ENCODE measurements around the gene HERPUD1. TPM values are rescaled to one million over a fixed set of nuclear protein-coding genes. Genes with fewer than 3 reads are reported as not detected.

HERPUD1 gene
- polyA plus RNA-seq, 1 of the 3 experiments (the other 2 are of a cell fraction), result 46.3 TPM

DNA sequence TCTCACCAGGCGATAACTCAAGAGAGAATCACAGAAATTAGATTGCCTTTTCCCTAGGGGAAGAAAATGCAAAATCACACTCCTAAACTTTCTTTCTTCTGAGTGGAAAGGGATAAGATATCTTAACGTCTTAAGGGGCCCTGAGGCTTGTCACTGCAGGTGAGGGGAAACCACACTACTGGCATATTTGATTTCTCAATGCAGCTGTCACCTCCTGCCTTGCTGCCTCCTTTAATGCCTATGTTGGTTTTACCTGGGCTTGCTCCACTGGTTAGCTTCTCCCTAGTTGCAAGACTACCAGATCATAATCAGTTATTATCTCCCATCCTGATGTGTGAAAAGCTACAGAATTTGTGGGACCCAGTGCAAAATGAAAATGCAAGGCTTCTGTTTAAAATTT lies 4.5 kb upstream of the HERPUD1 start:
- no peaks in the 10 kb centered on the region for H4K20me1 ChIP-seq (ENCODE audit: insufficient read depth)
- no peaks in the 10 kb centered on the region for H3K9me3 ChIP-seq
- H3K79me2 ChIP-seq (ENCODE audit: insufficient read depth), result peaks cover 5% of the 10 kb centered on the region
- ChIA-PET CTCF (interaction anchor here (1.2 to 1.4 kb wide), 2 partner anchors 58 to 60 kb away, joined by 3 read pairs; no protein-coding TSS in a partner anchor), POLR2A (no interaction called here)
- no peak overlapping the region for H3K4me2 ChIP-seq
- H3K27me3 ChIP-seq (ENCODE audit: insufficient read depth), result no peaks in the 10 kb centered on the region
- H2AFZ ChIP-seq (ENCODE audit: low read depth), result no peak overlapping the region
- no peak overlapping the region for H3K4me3 ChIP-seq (ENCODE audit: low read depth in 2 of 2, low read length in 1 of 2)
- no peaks in the 10 kb centered on the region for H3F3A ChIP-seq (replicated peaks; ENCODE audit: insufficient read depth)
- TF ChIP-seq FOXM1 (IDR thresholded peaks at IDR 0.05; ENCODE audit: low read depth) (no peak), SIN3A (IDR thresholded peaks at IDR 0.05; ENCODE audit: borderline replicate concordance, low read depth, low read length) (no peak), TAF1 (IDR thresholded peaks at IDR 0.05; ENCODE audit: borderline replicate concordance, low read depth, low read length) (no peak), GATA2 (CRISPR knock-in tag; IDR thresholded peaks at IDR 0.05) (no peak), RCOR1 (IDR thresholded peaks at IDR 0.05; ENCODE audit: low read length) (no peak), RAD21 (IDR thresholded peaks at IDR 0.05; ENCODE audit: low read length) (no peak), JUND (IDR thresholded peaks at IDR 0.05) (no peak), FOXJ3 (CRISPR knock-in tag; IDR thresholded peaks at IDR 0.05) (no peak), FOSL2 (IDR thresholded peaks at IDR 0.05; ENCODE audit: borderline replicate concordance, low read depth) (no peak), RFX5 (IDR thresholded peaks at IDR 0.05; ENCODE audit: low read length) (no peak), CHD2 (IDR thresholded peaks at IDR 0.05; ENCODE audit: low read length, partially characterized antibody) (no peak)
- TF ChIP-seq, protein P1, sequence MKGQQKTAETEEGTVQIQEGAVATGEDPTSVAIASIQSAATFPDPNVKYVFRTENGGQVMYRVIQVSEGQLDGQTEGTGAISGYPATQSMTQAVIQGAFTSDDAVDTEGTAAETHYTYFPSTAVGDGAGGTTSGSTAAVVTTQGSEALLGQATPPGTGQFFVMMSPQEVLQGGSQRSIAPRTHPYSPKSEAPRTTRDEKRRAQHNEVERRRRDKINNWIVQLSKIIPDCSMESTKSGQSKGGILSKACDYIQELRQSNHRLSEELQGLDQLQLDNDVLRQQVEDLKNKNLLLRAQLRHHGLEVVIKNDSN (IDR thresholded peaks at IDR 0.05; ENCODE audit: borderline replicate concordance, low read depth), result no peak
- TF ChIP-seq, protein P2, sequence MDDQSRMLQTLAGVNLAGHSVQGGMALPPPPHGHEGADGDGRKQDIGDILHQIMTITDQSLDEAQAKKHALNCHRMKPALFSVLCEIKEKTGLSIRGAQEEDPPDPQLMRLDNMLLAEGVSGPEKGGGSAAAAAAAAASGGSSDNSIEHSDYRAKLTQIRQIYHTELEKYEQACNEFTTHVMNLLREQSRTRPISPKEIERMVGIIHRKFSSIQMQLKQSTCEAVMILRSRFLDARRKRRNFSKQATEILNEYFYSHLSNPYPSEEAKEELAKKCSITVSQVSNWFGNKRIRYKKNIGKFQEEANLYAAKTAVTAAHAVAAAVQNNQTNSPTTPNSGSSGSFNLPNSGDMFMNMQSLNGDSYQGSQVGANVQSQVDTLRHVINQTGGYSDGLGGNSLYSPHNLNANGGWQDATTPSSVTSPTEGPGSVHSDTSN (IDR thresholded peaks at IDR 0.05), result no peak
- TF ChIP-seq, protein P3, sequence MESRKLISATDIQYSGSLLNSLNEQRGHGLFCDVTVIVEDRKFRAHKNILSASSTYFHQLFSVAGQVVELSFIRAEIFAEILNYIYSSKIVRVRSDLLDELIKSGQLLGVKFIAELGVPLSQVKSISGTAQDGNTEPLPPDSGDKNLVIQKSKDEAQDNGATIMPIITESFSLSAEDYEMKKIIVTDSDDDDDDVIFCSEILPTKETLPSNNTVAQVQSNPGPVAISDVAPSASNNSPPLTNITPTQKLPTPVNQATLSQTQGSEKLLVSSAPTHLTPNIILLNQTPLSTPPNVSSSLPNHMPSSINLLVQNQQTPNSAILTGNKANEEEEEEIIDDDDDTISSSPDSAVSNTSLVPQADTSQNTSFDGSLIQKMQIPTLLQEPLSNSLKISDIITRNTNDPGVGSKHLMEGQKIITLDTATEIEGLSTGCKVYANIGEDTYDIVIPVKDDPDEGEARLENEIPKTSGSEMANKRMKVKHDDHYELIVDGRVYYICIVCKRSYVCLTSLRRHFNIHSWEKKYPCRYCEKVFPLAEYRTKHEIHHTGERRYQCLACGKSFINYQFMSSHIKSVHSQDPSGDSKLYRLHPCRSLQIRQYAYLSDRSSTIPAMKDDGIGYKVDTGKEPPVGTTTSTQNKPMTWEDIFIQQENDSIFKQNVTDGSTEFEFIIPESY (IDR thresholded peaks at IDR 0.05; ENCODE audit: borderline replicate concordance, low read depth), result no peak
- H3K9me2 ChIP-seq, result no peaks in the 10 kb centered on the region
- H3K27ac ChIP-seq (ENCODE audit: low read depth in 2 of 2, low read length in 1 of 2), result no peak overlapping the region
- 67% methylated on average over 2 of the region's 2 CpGs for WGBS (ENCODE audit: low lambda C conversion rate)
- no peaks in the 10 kb centered on the region for H3K36me3 ChIP-seq (replicated peaks in 1 of 2; ENCODE audit: control insufficient read depth in 1 of 2, insufficient read depth in 2 of 2, low read length in 1 of 2)
- DNase-seq, result no peak
- H3K4me1 ChIP-seq (ENCODE audit: control insufficient read depth in 1 of 2, insufficient read depth in 2 of 2, low read depth in 1 of 2, low read length in 1 of 2), result peaks cover 4 to 12% of the 10 kb centered on the region in 2 experiments; a peak in 3 of 4 replicates
- H3K9ac ChIP-seq, result no peak overlapping the region

DNA sequence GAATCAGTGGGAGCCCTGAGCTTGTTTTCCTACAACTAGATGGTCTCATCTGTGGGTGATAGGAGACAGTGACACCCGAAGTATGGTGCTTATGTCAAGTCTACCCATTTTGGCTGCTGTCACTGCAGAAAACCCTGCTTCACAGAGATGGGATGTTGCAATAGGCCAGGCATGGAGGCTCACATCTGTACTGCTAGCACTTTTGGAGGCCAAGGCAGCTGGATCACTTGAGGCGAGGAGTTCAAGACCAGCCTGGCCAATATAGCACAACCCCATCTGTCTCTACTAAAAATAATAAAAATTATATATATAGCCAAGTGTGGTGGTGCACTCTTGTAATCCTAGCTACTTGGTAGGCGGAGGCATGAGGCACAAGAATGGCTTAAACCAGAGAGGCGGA lies 2.3 kb upstream of the HERPUD1 start:
- peaks cover 4 to 25% of the 10 kb centered on the region in 2 experiments; a peak in 3 of 4 replicates for H3K4me1 ChIP-seq (ENCODE audit: control insufficient read depth in 1 of 2, insufficient read depth in 2 of 2, low read depth in 1 of 2, low read length in 1 of 2)
- H3K36me3 ChIP-seq (replicated peaks in 1 of 2; ENCODE audit: control insufficient read depth in 1 of 2, insufficient read depth in 2 of 2, low read length in 1 of 2), result peaks cover 2 to 6% of the 10 kb centered on the region in 2 experiments
- no peak overlapping the region for H3K4me2 ChIP-seq
- H3K9me3 ChIP-seq, result no peaks in the 10 kb centered on the region
- H3K9me2 ChIP-seq, result no peaks in the 10 kb centered on the region
- DNase-seq, result no peak
- H3K27me3 ChIP-seq (ENCODE audit: insufficient read depth), result no peaks in the 10 kb centered on the region
- H4K20me1 ChIP-seq (ENCODE audit: insufficient read depth), result peaks cover 18% of the 10 kb centered on the region
- no peak overlapping the region for H2AFZ ChIP-seq (ENCODE audit: low read depth)
- CTCF ChIA-PET, result interaction anchor here (0.8 to 1.4 kb wide), 2 partner anchors 51 to 54 kb away, joined by 3 to 4 read pairs; no protein-coding TSS in a partner anchor
- no peak overlapping the region for H3K9ac ChIP-seq
- no peak overlapping the region for H3K27ac ChIP-seq (ENCODE audit: low read depth in 2 of 2, low read length in 1 of 2)
- no peaks in the 10 kb centered on the region for H3F3A ChIP-seq (replicated peaks; ENCODE audit: insufficient read depth)
- 98% methylated on average over 4 of the region's 4 CpGs for WGBS (ENCODE audit: low lambda C conversion rate)
- POLR2A ChIA-PET, result interaction anchor here (5.8 kb wide), 1 partner anchor 54 kb away, joined by 43 read pairs; no protein-coding TSS in a partner anchor
- no peak overlapping the region for H3K4me3 ChIP-seq (ENCODE audit: low read depth in 2 of 2, low read length in 1 of 2)
- H3K79me2 ChIP-seq (ENCODE audit: insufficient read depth), result peaks cover 26% of the 10 kb centered on the region
- TF ChIP-seq, protein P4, sequence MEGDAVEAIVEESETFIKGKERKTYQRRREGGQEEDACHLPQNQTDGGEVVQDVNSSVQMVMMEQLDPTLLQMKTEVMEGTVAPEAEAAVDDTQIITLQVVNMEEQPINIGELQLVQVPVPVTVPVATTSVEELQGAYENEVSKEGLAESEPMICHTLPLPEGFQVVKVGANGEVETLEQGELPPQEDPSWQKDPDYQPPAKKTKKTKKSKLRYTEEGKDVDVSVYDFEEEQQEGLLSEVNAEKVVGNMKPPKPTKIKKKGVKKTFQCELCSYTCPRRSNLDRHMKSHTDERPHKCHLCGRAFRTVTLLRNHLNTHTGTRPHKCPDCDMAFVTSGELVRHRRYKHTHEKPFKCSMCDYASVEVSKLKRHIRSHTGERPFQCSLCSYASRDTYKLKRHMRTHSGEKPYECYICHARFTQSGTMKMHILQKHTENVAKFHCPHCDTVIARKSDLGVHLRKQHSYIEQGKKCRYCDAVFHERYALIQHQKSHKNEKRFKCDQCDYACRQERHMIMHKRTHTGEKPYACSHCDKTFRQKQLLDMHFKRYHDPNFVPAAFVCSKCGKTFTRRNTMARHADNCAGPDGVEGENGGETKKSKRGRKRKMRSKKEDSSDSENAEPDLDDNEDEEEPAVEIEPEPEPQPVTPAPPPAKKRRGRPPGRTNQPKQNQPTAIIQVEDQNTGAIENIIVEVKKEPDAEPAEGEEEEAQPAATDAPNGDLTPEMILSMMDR (IDR thresholded peaks at IDR 0.05), result no peak
- TF ChIP-seq TCF12 (IDR thresholded peaks at IDR 0.05), result no peak
- TF ChIP-seq, protein P5, sequence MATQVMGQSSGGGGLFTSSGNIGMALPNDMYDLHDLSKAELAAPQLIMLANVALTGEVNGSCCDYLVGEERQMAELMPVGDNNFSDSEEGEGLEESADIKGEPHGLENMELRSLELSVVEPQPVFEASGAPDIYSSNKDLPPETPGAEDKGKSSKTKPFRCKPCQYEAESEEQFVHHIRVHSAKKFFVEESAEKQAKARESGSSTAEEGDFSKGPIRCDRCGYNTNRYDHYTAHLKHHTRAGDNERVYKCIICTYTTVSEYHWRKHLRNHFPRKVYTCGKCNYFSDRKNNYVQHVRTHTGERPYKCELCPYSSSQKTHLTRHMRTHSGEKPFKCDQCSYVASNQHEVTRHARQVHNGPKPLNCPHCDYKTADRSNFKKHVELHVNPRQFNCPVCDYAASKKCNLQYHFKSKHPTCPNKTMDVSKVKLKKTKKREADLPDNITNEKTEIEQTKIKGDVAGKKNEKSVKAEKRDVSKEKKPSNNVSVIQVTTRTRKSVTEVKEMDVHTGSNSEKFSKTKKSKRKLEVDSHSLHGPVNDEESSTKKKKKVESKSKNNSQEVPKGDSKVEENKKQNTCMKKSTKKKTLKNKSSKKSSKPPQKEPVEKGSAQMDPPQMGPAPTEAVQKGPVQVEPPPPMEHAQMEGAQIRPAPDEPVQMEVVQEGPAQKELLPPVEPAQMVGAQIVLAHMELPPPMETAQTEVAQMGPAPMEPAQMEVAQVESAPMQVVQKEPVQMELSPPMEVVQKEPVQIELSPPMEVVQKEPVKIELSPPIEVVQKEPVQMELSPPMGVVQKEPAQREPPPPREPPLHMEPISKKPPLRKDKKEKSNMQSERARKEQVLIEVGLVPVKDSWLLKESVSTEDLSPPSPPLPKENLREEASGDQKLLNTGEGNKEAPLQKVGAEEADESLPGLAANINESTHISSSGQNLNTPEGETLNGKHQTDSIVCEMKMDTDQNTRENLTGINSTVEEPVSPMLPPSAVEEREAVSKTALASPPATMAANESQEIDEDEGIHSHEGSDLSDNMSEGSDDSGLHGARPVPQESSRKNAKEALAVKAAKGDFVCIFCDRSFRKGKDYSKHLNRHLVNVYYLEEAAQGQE (IDR thresholded peaks at IDR 0.05; ENCODE audit: low read depth, low read length), result no peak
- no peak for TF ChIP-seq YY1 (IDR thresholded peaks at IDR 0.05; ENCODE audit: low read depth)
- no peak for TF ChIP-seq EZH2phosphoT487 (IDR thresholded peaks at IDR 0.05; ENCODE audit: borderline replicate concordance, low read depth)
- TF ChIP-seq GATA2 (CRISPR knock-in tag; IDR thresholded peaks at IDR 0.05), result no peak
- no peak for TF ChIP-seq POLR2AphosphoS5 (IDR thresholded peaks at IDR 0.05; ENCODE audit: low read depth, low read length)

All from SK-N-SH (cell line).